C4-2B (cell line): ENCODE data around the gene MANEAL.

Experiments
- ZFX ChIP-seq: fragments of 450-650 bp; IDR thresholded peaks from 2 replicates; pipeline ENCODE4 v1.6.1; 2017
- TF ChIP-seq, protein P1 (sequence below): fragments of 450-650 bp; conservative IDR thresholded peaks from 2 replicates; pipeline ENCODE4 v1.5.1; 2017; ENCODE audit warnings: mild to moderate bottlenecking

DNA sequence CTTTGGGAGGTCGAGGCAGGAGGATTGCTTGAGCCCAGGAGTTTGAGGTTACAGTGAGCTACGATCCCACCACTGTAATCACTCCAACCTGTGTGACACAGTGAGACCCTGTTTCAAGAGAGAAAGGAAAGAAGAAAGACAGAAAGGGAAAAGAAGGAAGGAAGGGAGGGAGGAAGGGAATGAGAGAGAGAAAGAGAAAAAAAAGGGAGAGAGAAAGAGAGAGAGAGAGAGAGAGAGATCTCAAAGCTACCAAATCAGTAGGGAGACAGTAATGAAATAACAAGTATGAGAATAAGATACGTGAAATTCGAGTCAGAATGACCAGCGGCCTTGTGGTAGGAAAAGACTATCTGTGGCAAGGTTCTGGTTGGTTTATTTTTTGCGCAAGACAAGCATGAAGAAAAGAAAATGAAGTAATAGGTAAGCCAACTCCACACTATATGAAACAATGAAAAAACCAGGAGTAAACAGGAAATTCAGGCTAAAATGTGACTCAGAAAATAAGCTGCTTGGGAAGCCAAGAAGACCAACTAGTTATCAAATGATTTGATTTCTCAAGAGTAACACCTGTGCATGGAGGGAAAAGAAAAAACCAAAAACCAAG lies 56.8 kb downstream of the MANEAL start:
- TF ChIP-seq, protein P1, sequence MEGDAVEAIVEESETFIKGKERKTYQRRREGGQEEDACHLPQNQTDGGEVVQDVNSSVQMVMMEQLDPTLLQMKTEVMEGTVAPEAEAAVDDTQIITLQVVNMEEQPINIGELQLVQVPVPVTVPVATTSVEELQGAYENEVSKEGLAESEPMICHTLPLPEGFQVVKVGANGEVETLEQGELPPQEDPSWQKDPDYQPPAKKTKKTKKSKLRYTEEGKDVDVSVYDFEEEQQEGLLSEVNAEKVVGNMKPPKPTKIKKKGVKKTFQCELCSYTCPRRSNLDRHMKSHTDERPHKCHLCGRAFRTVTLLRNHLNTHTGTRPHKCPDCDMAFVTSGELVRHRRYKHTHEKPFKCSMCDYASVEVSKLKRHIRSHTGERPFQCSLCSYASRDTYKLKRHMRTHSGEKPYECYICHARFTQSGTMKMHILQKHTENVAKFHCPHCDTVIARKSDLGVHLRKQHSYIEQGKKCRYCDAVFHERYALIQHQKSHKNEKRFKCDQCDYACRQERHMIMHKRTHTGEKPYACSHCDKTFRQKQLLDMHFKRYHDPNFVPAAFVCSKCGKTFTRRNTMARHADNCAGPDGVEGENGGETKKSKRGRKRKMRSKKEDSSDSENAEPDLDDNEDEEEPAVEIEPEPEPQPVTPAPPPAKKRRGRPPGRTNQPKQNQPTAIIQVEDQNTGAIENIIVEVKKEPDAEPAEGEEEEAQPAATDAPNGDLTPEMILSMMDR: no peak
- no peak for TF ChIP-seq ZFX
